ENCODE results near the gene ST3GAL3. TPM values are rescaled to one million over a fixed set of nuclear protein-coding genes. Genes with fewer than 3 reads are reported as not detected.

ST3GAL3 gene
- total RNA-seq, 3 donors from 2014 or later, result 14.0 to 23.0 (median 19.7) TPM

- Histone ChIP-seq H3K27me3 (no peaks in the 10 kb centered on the region), H3K4me1 (no peaks in the 10 kb centered on the region), H3K36me3 (no peaks in the 10 kb centered on the region), H3K4me3 (no peak overlapping the region), H3K9me3 (peaks cover 1 to 5% of the 10 kb centered on the region in 2 donors), H3K27ac (no peak overlapping the region)
- no peak for DNase-seq (ENCODE audit: low spot score in 2 of 2)
- intact Hi-C loops (cut with DNase I; ENCODE audit: low total_unique reads), result no loop called here
- TF ChIP-seq POLR2AphosphoS5 (IDR thresholded peaks at IDR 0.05) (no peak), POLR2A (IDR thresholded peaks at IDR 0.05) (no peak)
- TF ChIP-seq, protein P1, sequence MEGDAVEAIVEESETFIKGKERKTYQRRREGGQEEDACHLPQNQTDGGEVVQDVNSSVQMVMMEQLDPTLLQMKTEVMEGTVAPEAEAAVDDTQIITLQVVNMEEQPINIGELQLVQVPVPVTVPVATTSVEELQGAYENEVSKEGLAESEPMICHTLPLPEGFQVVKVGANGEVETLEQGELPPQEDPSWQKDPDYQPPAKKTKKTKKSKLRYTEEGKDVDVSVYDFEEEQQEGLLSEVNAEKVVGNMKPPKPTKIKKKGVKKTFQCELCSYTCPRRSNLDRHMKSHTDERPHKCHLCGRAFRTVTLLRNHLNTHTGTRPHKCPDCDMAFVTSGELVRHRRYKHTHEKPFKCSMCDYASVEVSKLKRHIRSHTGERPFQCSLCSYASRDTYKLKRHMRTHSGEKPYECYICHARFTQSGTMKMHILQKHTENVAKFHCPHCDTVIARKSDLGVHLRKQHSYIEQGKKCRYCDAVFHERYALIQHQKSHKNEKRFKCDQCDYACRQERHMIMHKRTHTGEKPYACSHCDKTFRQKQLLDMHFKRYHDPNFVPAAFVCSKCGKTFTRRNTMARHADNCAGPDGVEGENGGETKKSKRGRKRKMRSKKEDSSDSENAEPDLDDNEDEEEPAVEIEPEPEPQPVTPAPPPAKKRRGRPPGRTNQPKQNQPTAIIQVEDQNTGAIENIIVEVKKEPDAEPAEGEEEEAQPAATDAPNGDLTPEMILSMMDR (IDR thresholded peaks at IDR 0.05), result no peak
Measured at GRCh38 chr1:43812579-43812978, 105.2 kb downstream of the ST3GAL3 start.

- peaks cover 12 to 15% of the 10 kb centered on the region in 2 donors for H3K9me3 ChIP-seq
- DNase-seq (ENCODE audit: low spot score in 2 of 2), result no peak
- no peak overlapping the region for H3K4me3 ChIP-seq
- no peaks in the 10 kb centered on the region for H3K4me1 ChIP-seq
- H3K36me3 ChIP-seq, result no peaks in the 10 kb centered on the region
- intact Hi-C loops (cut with DNase I; ENCODE audit: low total_unique reads), result no loop called here
- H3K27me3 ChIP-seq, result no peaks in the 10 kb centered on the region
- TF ChIP-seq POLR2A (IDR thresholded peaks at IDR 0.05) (no peak), POLR2AphosphoS5 (IDR thresholded peaks at IDR 0.05) (no peak)
- TF ChIP-seq, protein P1 (IDR thresholded peaks at IDR 0.05), result no peak
- no peak overlapping the region for H3K27ac ChIP-seq
Measured at GRCh38 chr1:43814401-43814800, 107.1 kb downstream of the ST3GAL3 start.

DNA sequence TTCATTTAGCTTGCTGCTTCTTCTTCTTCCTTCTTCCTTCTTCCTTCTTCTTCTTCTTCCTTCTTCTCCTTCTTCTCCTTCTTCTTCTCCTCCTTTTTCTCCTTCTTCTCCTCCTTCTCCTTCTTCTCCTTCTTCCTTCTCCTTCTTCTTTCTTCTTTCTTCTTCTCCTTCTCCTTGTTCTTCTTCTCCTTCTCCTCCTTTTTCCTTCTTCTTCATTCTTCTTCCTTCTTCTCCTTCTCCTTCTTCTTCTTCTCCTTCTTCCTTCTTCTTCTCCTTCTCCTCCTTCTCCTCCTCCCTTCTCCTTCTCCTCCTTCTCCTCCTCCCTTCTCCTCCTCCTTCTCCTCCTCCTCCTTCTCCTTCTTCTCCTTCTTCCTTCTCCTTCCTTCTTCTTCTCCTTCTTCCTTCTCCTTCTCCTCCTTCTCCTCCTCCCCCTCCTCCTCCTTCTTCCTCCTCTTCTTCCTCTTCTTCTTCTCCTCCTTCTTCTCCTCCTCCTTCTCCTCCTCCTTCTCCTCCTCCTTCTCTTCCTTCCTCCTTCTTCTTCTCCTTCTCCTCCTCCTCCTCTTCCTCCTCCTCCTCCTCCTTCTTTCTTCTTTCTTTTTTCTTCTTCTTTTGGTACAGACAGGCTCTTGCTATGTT, 110.1 kb downstream of the ST3GAL3 start:
- intact Hi-C loops (cut with DNase I; ENCODE audit: low total_unique reads), result no loop called here
- no peaks in the 10 kb centered on the region for H3K36me3 ChIP-seq
- no peak overlapping the region for H3K27ac ChIP-seq
- no peaks in the 10 kb centered on the region for H3K27me3 ChIP-seq
- H3K4me3 ChIP-seq, result no peak overlapping the region
- no peak for DNase-seq (ENCODE audit: low spot score in 2 of 2)
- H3K4me1 ChIP-seq, result peaks cover 0 to 6% of the 10 kb centered on the region in 2 donors
- TF ChIP-seq POLR2AphosphoS5 (IDR thresholded peaks at IDR 0.05), result no peak
- H3K9me3 ChIP-seq, result peaks cover 12 to 15% of the 10 kb centered on the region in 2 donors

DNA sequence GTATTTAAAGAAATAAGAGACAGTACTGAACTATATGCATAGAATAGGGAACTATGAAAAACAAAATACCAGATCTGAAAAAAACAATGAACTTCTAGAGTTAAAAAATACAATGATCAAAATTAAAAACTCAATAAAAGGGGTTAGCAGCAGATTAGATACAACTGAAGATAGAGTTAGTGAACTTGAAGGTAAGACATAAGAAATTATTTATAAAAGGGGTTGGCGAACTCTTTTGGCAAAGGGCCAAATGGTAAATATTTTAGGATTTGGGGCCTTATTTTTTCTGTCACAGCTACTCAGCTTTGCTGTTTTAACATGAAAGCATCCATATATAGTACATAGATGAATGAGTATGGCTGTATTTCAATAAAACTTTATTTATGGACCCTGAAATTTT, 111.4 kb downstream of the ST3GAL3 start:
- DNase-seq (ENCODE audit: low spot score in 2 of 2), result no peak
- H3K4me1 ChIP-seq, result peaks cover 0 to 6% of the 10 kb centered on the region in 2 donors
- no peaks in the 10 kb centered on the region for H3K27me3 ChIP-seq
- no peaks in the 10 kb centered on the region for H3K36me3 ChIP-seq
- intact Hi-C loops (cut with DNase I; ENCODE audit: low total_unique reads), result no loop called here
- peaks cover 12 to 15% of the 10 kb centered on the region in 2 donors for H3K9me3 ChIP-seq
- TF ChIP-seq POLR2AphosphoS5 (IDR thresholded peaks at IDR 0.05), result no peak
- TF ChIP-seq, protein P1 (IDR thresholded peaks at IDR 0.05), result no peak
- TF ChIP-seq POLR2A (IDR thresholded peaks at IDR 0.05), result no peak
- no peak overlapping the region for H3K4me3 ChIP-seq
- no peak overlapping the region for H3K27ac ChIP-seq

DNA sequence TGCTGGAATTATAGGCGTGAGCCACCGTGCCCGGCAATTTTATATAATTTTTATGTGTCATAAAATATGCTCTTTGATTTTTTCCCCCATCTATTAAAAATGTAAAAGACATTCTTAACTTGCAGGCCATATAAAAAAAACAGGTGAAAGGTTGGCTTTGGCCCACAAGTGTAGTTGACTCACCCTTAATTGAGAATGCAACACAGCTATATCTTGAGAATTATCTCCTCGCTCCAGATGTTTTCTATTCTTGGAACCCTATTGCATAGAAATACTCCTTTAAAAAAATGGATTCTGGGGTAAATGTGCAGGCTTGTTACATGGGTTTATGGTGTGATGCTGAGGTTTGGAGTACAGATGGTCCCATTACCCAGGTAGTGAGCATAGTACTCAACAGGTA, 112.0 kb downstream of the ST3GAL3 start:
- intact Hi-C loops (cut with DNase I; ENCODE audit: low total_unique reads), result no loop called here
- H3K27ac ChIP-seq, result no peak overlapping the region
- no peaks in the 10 kb centered on the region for H3K27me3 ChIP-seq
- H3K36me3 ChIP-seq, result no peaks in the 10 kb centered on the region
- peaks cover 0 to 6% of the 10 kb centered on the region in 2 donors for H3K4me1 ChIP-seq
- TF ChIP-seq, protein P1 (IDR thresholded peaks at IDR 0.05), result no peak
- no peak for TF ChIP-seq POLR2AphosphoS5 (IDR thresholded peaks at IDR 0.05)
- no peak for TF ChIP-seq POLR2A (IDR thresholded peaks at IDR 0.05)
- no peak overlapping the region for H3K4me3 ChIP-seq
- DNase-seq (ENCODE audit: low spot score in 2 of 2), result no peak
- peaks cover 12 to 15% of the 10 kb centered on the region in 2 donors for H3K9me3 ChIP-seq

All from breast epithelium (tissue), 4 donors.